PFSK-1 (cell line): ENCODE measurements around the gene METTL22.

Experiments used
- FOXP2 ChIP-seq: optimal IDR thresholded peaks from 2 replicates; pipeline ENCODE3; 2011; ENCODE audit warnings: borderline replicate concordance, control low read depth, inconsistent platforms; ENCODE audit not compliant: insufficient read depth; ENCODE audit errors: extremely low read length, extremely low read depth
- POLR2AphosphoS5 ChIP-seq: IDR thresholded peaks from 2 replicates; pipeline ENCODE4 v1.6.1; 2012; ENCODE audit warnings: low read depth, mild to moderate bottlenecking, control low read depth, low read length, moderate library complexity
- REST ChIP-seq, 2 experiments: IDR thresholded peaks; 2 replicates each; pipeline versions ENCODE4 v1.6.1 to v1.8.0; 2011 to 2012; ENCODE audit warnings: low read depth in 2 of 2, low read length in 2 of 2, control low read depth in 1 of 2, inconsistent platforms in 1 of 2, mild to moderate bottlenecking in 1 of 2, moderate library complexity in 1 of 2; ENCODE audit not compliant: insufficient read depth in 1 of 2
- SIN3A ChIP-seq: IDR thresholded peaks from 2 replicates; pipeline ENCODE4 v1.6.1; 2012; ENCODE audit warnings: mild to moderate bottlenecking, low read length, moderate library complexity, borderline replicate concordance; ENCODE audit not compliant: insufficient read depth
- TAF1 ChIP-seq: IDR thresholded peaks from 2 replicates; pipeline ENCODE4 v1.6.1; 2012; ENCODE audit warnings: low read length, control low read depth, borderline replicate concordance; ENCODE audit not compliant: insufficient read depth

GRCh38 chr16:8663192-8664089 lies 41.9 kb downstream of the METTL22 start:
- TF ChIP-seq TAF1 = no peak
- TF ChIP-seq REST (IDR thresholded peaks at IDR 0.05; ENCODE audit: insufficient read depth in 1 of 2, low read depth in 2 of 2, low read length in 2 of 2) = no peak
- no peak for TF ChIP-seq SIN3A
- TF ChIP-seq POLR2AphosphoS5 = no peak
- no peak for TF ChIP-seq FOXP2
